Mesothelial cell of epicardium (in vitro differentiated cells): Measurements from ENCODE around the gene NACA2. TPM values are rescaled to one million over a fixed set of nuclear protein-coding genes. Genes with fewer than 3 reads are reported as not detected.
"Not testable (repeated sequence)": the region's sequence is repeated elsewhere in the genome, so short reads cannot be mapped to it uniquely, and the experiment has no call there.

ENCODE experiments used
- DNase-seq, 2 experiments: peaks; one replicate each; pipeline ENCODE4 v3.0.0; 2021; ENCODE audit warnings: low spot score in 2 of 2; ENCODE audit not compliant: unreplicated experiment in 2 of 2
- H3K27ac Mint-ChIP-seq: 2 replicates; pipeline ENCODE4 v1.8.0; 2021; ENCODE audit warnings: mixed read lengths
- H3K27me3 Mint-ChIP-seq: 2 replicates; pipeline ENCODE4 v1.8.0; 2021; ENCODE audit warnings: low read depth, mixed read lengths
- H3K36me3 Mint-ChIP-seq: 2 replicates; pipeline ENCODE4 v1.8.0; 2021; ENCODE audit warnings: mixed read lengths
- H3K4me1 Mint-ChIP-seq: 2 replicates; pipeline ENCODE4 v1.8.0; 2021; ENCODE audit warnings: mixed read lengths
- H3K4me3 Mint-ChIP-seq: 2 replicates; pipeline ENCODE4 v1.8.0; 2021; ENCODE audit warnings: mild to moderate bottlenecking, moderate library complexity, mixed read lengths
- H3K9me3 Mint-ChIP-seq: 2 replicates; pipeline ENCODE4 v1.8.0; 2021; ENCODE audit warnings: mixed read lengths
- total RNA-seq: library from RNA; stranded (reverse); gene quantifications from 3 replicates; pipeline ENCODE4 v1.2.1, GENCODE V29; 2021
- TF ChIP-seq, protein P1 (sequence below): fragments of 200-600 bp; sonication (generic); IDR thresholded peaks from one replicate; pipeline ENCODE4 v1.5.0; 2021; ENCODE audit warnings: antibody characterized with exemption; ENCODE audit not compliant: unreplicated experiment

The NACA2 gene
- total RNA-seq, 1 donor from 2014 or later, result not detected

- no peak overlapping the region for H3K27ac Mint-ChIP-seq
- TF ChIP-seq, protein P1, sequence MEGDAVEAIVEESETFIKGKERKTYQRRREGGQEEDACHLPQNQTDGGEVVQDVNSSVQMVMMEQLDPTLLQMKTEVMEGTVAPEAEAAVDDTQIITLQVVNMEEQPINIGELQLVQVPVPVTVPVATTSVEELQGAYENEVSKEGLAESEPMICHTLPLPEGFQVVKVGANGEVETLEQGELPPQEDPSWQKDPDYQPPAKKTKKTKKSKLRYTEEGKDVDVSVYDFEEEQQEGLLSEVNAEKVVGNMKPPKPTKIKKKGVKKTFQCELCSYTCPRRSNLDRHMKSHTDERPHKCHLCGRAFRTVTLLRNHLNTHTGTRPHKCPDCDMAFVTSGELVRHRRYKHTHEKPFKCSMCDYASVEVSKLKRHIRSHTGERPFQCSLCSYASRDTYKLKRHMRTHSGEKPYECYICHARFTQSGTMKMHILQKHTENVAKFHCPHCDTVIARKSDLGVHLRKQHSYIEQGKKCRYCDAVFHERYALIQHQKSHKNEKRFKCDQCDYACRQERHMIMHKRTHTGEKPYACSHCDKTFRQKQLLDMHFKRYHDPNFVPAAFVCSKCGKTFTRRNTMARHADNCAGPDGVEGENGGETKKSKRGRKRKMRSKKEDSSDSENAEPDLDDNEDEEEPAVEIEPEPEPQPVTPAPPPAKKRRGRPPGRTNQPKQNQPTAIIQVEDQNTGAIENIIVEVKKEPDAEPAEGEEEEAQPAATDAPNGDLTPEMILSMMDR, result no peak
- H3K36me3 Mint-ChIP-seq, result peaks cover 1% of the 10 kb centered on the region
- no peak for DNase-seq
- H3K4me3 Mint-ChIP-seq, result no peak overlapping the region
- peaks cover 21% of the 10 kb centered on the region for H3K9me3 Mint-ChIP-seq
- H3K4me1 Mint-ChIP-seq, result peaks cover 25% of the 10 kb centered on the region
- no peaks in the 10 kb centered on the region for H3K27me3 Mint-ChIP-seq
Measured at GRCh38 chr17:61571624-61572023, 19.4 kb downstream of the NACA2 start.

GRCh38 chr17:61570118-61570517 lies 20.9 kb downstream of the NACA2 start:
- Mint-ChIP-seq H3K36me3 (peaks cover 1% of the 10 kb centered on the region), H3K27me3 (no peaks in the 10 kb centered on the region), H3K4me3 (no peak overlapping the region), H3K27ac (no peak overlapping the region), H3K9me3 (peaks cover 21% of the 10 kb centered on the region), H3K4me1 (peaks cover 15% of the 10 kb centered on the region)
- TF ChIP-seq, protein P1, result no peak
- no peak for DNase-seq

- H3K9me3 Mint-ChIP-seq, result peaks cover 21% of the 10 kb centered on the region
- H3K4me3 Mint-ChIP-seq, DNase-seq, H3K4me1 Mint-ChIP-seq, H3K36me3 Mint-ChIP-seq, H3K27ac Mint-ChIP-seq, H3K27me3 Mint-ChIP-seq: not testable (repeated sequence)
Measured at GRCh38 chr17:61569525-61569924, 21.5 kb downstream of the NACA2 start.

DNA sequence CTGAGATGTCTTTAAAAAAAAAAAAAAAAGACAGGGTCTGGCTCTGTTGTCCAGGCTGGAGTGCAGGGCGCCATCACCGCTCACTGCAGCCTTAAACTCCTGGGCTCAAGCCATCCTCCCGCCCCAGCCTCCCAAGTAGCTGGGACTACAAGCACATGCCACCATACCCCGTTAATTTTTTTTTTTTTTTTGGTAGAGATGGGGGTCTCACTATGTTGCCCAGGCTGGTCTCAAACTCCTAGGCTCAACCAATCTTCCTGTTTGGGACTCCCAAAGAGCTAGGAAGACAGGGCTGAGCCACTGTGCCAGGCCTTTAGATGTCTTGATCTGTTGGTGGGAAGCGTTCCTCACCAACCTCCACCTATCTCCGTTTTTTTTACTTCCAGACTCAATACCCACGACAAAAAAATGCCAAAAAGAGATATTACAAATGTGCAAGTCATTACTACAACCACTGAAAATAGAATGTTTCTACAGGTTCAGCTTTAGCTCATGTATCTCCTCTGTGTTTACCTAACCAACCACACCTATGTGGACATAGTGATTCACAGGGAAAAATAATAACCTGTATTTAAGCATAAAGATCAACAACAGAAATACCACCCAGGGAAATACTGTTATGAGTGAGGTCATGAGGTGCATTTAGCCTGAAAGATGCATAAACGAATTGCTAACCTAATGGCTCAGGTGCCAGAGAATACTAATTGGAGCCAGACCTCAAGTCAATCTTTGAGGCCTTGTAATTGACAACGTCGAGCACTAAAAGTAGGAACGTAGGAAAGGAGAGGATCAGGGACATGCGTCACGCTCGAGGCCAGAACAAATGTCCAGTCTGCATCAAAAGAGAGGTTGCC lies 22.6 kb downstream of the NACA2 start:
- Mint-ChIP-seq H3K9me3 (peaks cover 23% of the 10 kb centered on the region), H3K27me3 (no peaks in the 10 kb centered on the region), H3K27ac (no peak overlapping the region), H3K36me3 (peaks cover 1% of the 10 kb centered on the region), H3K4me3 (no peak overlapping the region), H3K4me1 (no peaks in the 10 kb centered on the region)
- DNase-seq, result no peak
- TF ChIP-seq, protein P1, result no peak

GRCh38 chr17:61567045-61567802 lies 23.8 kb downstream of the NACA2 start:
- H3K9me3 Mint-ChIP-seq, result peaks cover 26% of the 10 kb centered on the region
- no peak overlapping the region for H3K27ac Mint-ChIP-seq
- no peak for DNase-seq
- no peaks in the 10 kb centered on the region for H3K4me1 Mint-ChIP-seq
- H3K36me3 Mint-ChIP-seq, result peaks cover 1% of the 10 kb centered on the region
- H3K4me3 Mint-ChIP-seq, result no peak overlapping the region
- TF ChIP-seq, protein P1, result no peak
- no peaks in the 10 kb centered on the region for H3K27me3 Mint-ChIP-seq

- H3K36me3 Mint-ChIP-seq, H3K4me3 Mint-ChIP-seq, H3K4me1 Mint-ChIP-seq, DNase-seq, H3K27ac Mint-ChIP-seq, H3K27me3 Mint-ChIP-seq: not testable (repeated sequence)
- peaks cover 22% of the 10 kb centered on the region for H3K9me3 Mint-ChIP-seq
Measured at GRCh38 chr17:61566448-61566847, 24.6 kb downstream of the NACA2 start.

- H3K4me1 Mint-ChIP-seq, H3K27me3 Mint-ChIP-seq, H3K4me3 Mint-ChIP-seq, DNase-seq, H3K36me3 Mint-ChIP-seq, H3K27ac Mint-ChIP-seq: not testable (repeated sequence)
- H3K9me3 Mint-ChIP-seq, result peaks cover 16% of the 10 kb centered on the region
Measured at GRCh38 chr17:61565850-61566249, 25.2 kb downstream of the NACA2 start.
